ENCODE data around the gene STK11.

DNA sequence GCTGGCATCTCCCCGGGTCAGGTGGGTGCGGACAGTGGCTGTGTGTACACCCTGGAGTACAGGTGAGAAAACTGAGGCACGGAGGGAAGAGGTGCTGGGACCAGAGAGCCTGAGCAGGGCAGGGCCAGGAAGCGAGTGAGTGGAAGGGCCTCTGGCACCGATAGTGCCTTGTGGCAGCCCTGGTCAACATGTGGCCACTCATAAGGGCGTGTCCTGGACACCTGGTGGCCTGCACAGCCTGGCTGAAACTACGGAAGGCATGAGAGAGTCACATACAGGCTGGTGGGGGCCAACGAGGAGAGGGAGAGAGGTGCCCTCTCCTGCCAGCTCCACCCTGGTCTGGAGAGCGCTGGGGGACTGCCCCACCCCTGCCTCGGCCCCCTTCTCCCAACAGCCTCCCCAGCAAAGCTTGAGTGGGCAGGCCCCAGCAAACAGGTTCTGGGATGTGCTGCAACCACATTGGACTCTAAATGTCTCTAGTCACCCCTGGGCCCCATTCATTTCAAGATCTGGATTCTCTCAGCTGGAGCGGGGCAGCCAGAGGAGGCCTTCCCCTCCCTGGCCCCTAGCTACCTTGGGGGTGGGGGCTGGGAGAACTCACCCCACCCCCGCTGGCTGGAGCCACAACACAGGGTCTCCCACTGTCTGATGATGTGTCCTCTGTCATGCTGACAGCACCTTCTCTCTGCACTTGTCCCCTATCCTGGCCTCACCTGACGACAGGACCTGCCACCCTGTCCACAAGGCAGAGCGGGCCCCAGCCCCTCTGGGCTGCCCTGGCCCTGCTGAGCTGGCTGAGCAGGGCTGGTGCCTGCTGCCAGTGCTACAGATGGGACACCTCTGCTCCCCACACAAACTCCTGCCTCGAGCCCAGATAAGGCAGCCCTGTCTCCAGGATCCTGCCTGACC is 26.4 kb downstream of the STK11 start:
- no peak for TF ChIP-seq EP300 (IDR thresholded peaks at IDR 0.05)
- TF ChIP-seq CTCF (IDR thresholded peaks at IDR 0.05): no peak
- TF ChIP-seq RARB (CRISPR knock-in tag; IDR thresholded peaks at IDR 0.05): no peak
- TF ChIP-seq, protein P1, sequence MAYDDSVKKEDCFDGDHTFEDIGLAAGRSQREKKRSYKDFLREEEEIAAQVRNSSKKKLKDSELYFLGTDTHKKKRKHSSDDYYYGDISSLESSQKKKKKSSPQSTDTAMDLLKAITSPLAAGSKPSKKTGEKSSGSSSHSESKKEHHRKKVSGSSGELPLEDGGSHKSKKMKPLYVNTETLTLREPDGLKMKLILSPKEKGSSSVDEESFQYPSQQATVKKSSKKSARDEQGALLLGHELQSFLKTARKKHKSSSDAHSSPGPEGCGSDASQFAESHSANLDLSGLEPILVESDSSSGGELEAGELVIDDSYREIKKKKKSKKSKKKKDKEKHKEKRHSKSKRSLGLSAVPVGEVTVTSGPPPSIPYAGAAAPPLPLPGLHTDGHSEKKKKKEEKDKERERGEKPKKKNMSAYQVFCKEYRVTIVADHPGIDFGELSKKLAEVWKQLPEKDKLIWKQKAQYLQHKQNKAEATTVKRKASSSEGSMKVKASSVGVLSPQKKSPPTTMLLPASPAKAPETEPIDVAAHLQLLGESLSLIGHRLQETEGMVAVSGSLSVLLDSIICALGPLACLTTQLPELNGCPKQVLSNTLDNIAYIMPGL (CRISPR knock-in tag; IDR thresholded peaks at IDR 0.05; ENCODE audit: borderline replicate concordance): no peak
